ENCODE results near the gene ANO2.

The ANO2 gene

GRCh38 chr12:5945071-5946008, at the start of gene ANO2:
Gene ANO2 (minus strand): TSS chr12:5945259. CDS start chr12:5945217, 42 bp downstream.
- in situ Hi-C loops (cut with HindIII; ENCODE audit: low pct_ligation_motif_present, low sequenced_read_pairs) = no loop called here
- no peak for DNase-seq
- Histone ChIP-seq H3K27ac (no peak within 1 kb of the TSS), H3K36me3 (replicated peaks) (no peaks in the 10 kb centered on the region), H3K27me3 (replicated peaks) (peaks cover 29% of the 10 kb centered on the region), H3K4me3 (ENCODE audit: low read depth, low read length) (peak within 1 kb of the TSS; percentile 39)
- no peak for TF ChIP-seq CTCF (IDR thresholded peaks at IDR 0.05; ENCODE audit: low read depth, low read length, missing control alignments)

- H3K27me3 ChIP-seq (replicated peaks) = no peaks in the 10 kb centered on the region
- DNase-seq = no peak
- no peak for TF ChIP-seq CTCF (IDR thresholded peaks at IDR 0.05; ENCODE audit: low read depth, low read length, missing control alignments)
- no peaks in the 10 kb centered on the region for H3K36me3 ChIP-seq (replicated peaks)
- no peak overlapping the region for H3K4me3 ChIP-seq (ENCODE audit: low read depth, low read length)
- no peak overlapping the region for H3K27ac ChIP-seq
- in situ Hi-C loops (cut with HindIII; ENCODE audit: low pct_ligation_motif_present, low sequenced_read_pairs) = no loop called here
Observed at GRCh38 chr12:5989621-5990020, 44.6 kb upstream of the ANO2 start.

- peak; percentile 100 for TF ChIP-seq CTCF (IDR thresholded peaks at IDR 0.05; ENCODE audit: low read depth, low read length, missing control alignments)
- in situ Hi-C loops (cut with HindIII; ENCODE audit: low pct_ligation_motif_present, low sequenced_read_pairs) = no loop called here
- H3K4me3 ChIP-seq (ENCODE audit: low read depth, low read length) = no peak overlapping the region
- H3K36me3 ChIP-seq (replicated peaks) = no peaks in the 10 kb centered on the region
- H3K27me3 ChIP-seq (replicated peaks) = no peaks in the 10 kb centered on the region
- no peak overlapping the region for H3K27ac ChIP-seq
- DNase-seq = peak; percentile 71
Observed at GRCh38 chr12:5988659-5989116, 43.6 kb upstream of the ANO2 start.

GRCh38 chr12:5988088-5988487, 43.0 kb upstream of the ANO2 start:
- no peak overlapping the region for H3K4me3 ChIP-seq (ENCODE audit: low read depth, low read length)
- no peak for TF ChIP-seq CTCF (IDR thresholded peaks at IDR 0.05; ENCODE audit: low read depth, low read length, missing control alignments)
- H3K27me3 ChIP-seq (replicated peaks) = no peaks in the 10 kb centered on the region
- no peaks in the 10 kb centered on the region for H3K36me3 ChIP-seq (replicated peaks)
- H3K27ac ChIP-seq = no peak overlapping the region
- DNase-seq = no peak
- in situ Hi-C loops (cut with HindIII; ENCODE audit: low pct_ligation_motif_present, low sequenced_read_pairs) = no loop called here

GRCh38 chr12:5987573-5987972, 42.5 kb upstream of the ANO2 start:
- no peaks in the 10 kb centered on the region for H3K27me3 ChIP-seq (replicated peaks)
- no peak overlapping the region for H3K27ac ChIP-seq
- H3K4me3 ChIP-seq (ENCODE audit: low read depth, low read length) = no peak overlapping the region
- no peak for TF ChIP-seq CTCF (IDR thresholded peaks at IDR 0.05; ENCODE audit: low read depth, low read length, missing control alignments)
- no peaks in the 10 kb centered on the region for H3K36me3 ChIP-seq (replicated peaks)
- no peak for DNase-seq
- in situ Hi-C loops (cut with HindIII; ENCODE audit: low pct_ligation_motif_present, low sequenced_read_pairs) = no loop called here
